ENCODE measurements around the gene MMP25.
A peak's percentile ranks its signal among the peaks of the same experiment; 100 is the strongest.

Gene MMP25

GRCh38 chr16:3017344-3017743, 29.0 kb upstream of the MMP25 start:
- DNase-seq, result no peak

- no peak for DNase-seq
These were observed 28.4 kb upstream of the MMP25 start, which contains the start of gene CLDN6 for GRCh38 chr16:3017794-3018506. CLDN6 (minus strand) TSS chr16:3018183; CDS start chr16:3016021, 2,162 bp downstream.

GRCh38 chr16:3019594-3020246, 26.6 kb upstream of the MMP25 start:
- no peak for DNase-seq

GRCh38 chr16:3020247-3020603, 26.1 kb upstream of the MMP25 start, which contains the start of gene TNFRSF12A:
TNFRSF12A (plus strand) TSS chr16:3020368; CDS start chr16:3020398, 30 bp downstream.
- peak; percentile 55 to 68 for DNase-seq

GRCh38 chr16:3020604-3021448, 25.5 kb upstream of the MMP25 start:
- DNase-seq, result peak; percentile 72 to 80

GRCh38 chr16:3021449-3022207, 24.7 kb upstream of the MMP25 start:
- peak; percentile 90 for DNase-seq

GRCh38 chr16:3022208-3022683, 24.1 kb upstream of the MMP25 start:
- DNase-seq, result peak; percentile 92 to 94

- no peak for DNase-seq
These were observed 23.5 kb upstream of the MMP25 start for GRCh38 chr16:3022684-3023414.

GRCh38 chr16:3023415-3023668, 23.0 kb upstream of the MMP25 start:
- no peak for DNase-seq

GRCh38 chr16:3023669-3024478, 22.5 kb upstream of the MMP25 start, which contains the start of the genes HCFC1R1 and THOC6:
HCFC1R1 (minus strand) TSS chr16:3023942; CDS start chr16:3023941, 1 bp downstream.
THOC6 (plus strand) TSS chr16:3024035; CDS start chr16:3024327, 292 bp downstream.
- peak; percentile 95 to 96 for DNase-seq

- DNase-seq, result no peak
These were observed 21.0 kb upstream of the MMP25 start for GRCh38 chr16:3025032-3026002.

GRCh38 chr16:3026003-3026378, 20.4 kb upstream of the MMP25 start:
- DNase-seq, result no peak

GRCh38 chr16:3026609-3027488, 19.5 kb upstream of the MMP25 start:
- DNase-seq, result no peak

GRCh38 chr16:3027489-3027795, 18.9 kb upstream of the MMP25 start:
- no peak for DNase-seq

- peak; percentile 83 to 90 for DNase-seq
These were observed 18.2 kb upstream of the MMP25 start for GRCh38 chr16:3027983-3028715.

GRCh38 chr16:3028716-3029319, 17.5 kb upstream of the MMP25 start:
- no peak for DNase-seq

- peak; percentile 43 to 55 for DNase-seq
These were observed 16.7 kb upstream of the MMP25 start for GRCh38 chr16:3029491-3030221.

All from activated CD4-positive, alpha-beta T cell treated with anti-CD3 and anti-CD28 coated beads for 4 hours (primary cell).